ENCODE results near the gene CSRP1. TPM values are rescaled to one million over a fixed set of nuclear protein-coding genes. Genes with fewer than 3 reads are reported as not detected.
A peak's percentile ranks its signal among the peaks of the same experiment; 100 is the strongest.

The CSRP1 gene
- total RNA-seq, result 948 TPM

DNA sequence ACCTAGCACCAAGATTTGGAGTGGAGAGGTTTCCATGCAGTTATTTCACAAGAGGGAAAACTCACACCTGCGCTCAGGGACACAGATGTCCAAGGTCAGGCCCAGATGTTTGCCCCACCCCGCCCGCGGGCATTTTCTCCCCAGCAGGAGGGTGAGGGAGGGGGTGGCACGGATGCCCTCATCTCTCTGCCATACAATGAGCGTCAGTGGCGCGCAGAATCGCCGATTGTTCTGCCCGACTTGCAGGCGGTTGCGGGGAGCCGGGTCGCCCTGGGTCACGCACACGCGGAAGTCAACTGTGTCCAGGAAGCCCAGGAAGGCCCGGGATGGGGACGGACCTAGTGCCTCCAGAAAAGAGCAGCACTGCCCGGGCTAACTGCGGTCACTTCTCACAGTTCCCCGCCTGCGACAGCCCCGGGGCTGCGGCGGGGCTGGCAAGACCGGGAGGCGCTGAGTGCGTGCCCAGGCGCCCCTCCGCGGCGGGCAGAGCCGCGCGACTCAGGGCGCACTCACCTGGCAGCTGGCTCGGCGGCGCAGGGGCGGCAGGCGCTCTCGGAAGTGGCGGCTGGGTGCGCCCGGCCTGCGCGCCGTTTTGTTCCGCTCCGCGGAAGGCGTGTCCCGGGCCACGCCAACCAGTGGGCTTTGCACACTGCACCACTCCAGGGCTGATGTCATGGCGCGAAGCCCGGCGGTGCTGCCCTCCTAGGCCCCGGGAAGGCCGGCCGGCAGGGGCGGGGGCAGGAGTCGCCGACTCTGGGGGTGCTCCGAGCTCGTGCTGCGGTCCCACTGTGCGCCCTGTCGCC is at the start of gene CSRP1:
Gene CSRP1, minus strand, starts transcription at position 567 of the 803 bp plus-strand sequence. CDS start 10,820 bp downstream, outside the sequence.
- TF ChIP-seq, protein P1, sequence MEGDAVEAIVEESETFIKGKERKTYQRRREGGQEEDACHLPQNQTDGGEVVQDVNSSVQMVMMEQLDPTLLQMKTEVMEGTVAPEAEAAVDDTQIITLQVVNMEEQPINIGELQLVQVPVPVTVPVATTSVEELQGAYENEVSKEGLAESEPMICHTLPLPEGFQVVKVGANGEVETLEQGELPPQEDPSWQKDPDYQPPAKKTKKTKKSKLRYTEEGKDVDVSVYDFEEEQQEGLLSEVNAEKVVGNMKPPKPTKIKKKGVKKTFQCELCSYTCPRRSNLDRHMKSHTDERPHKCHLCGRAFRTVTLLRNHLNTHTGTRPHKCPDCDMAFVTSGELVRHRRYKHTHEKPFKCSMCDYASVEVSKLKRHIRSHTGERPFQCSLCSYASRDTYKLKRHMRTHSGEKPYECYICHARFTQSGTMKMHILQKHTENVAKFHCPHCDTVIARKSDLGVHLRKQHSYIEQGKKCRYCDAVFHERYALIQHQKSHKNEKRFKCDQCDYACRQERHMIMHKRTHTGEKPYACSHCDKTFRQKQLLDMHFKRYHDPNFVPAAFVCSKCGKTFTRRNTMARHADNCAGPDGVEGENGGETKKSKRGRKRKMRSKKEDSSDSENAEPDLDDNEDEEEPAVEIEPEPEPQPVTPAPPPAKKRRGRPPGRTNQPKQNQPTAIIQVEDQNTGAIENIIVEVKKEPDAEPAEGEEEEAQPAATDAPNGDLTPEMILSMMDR (IDR thresholded peaks at IDR 0.05), result no peak
- DNase-seq (ENCODE audit: low spot score in 2 of 2), result peak; percentile 53 to 95
- Histone ChIP-seq H3K4me3 (peak within 1 kb of the TSS; percentile 71 to 97), H3K36me3 (peaks cover 0 to 6% of the 10 kb centered on the region in 2 donors), H3K27me3 (no peaks in the 10 kb centered on the region), H3K9me3 (no peaks in the 10 kb centered on the region), H3K4me1 (peaks cover 11 to 33% of the 10 kb centered on the region in 2 donors), H3K27ac (peak within 1 kb of the TSS; percentile 93 to 99)
- intact Hi-C loops (cut with DNase I), result no loop called here

GRCh38 chr1:201555593-201555945 is 48.6 kb upstream of the CSRP1 start:
- Histone ChIP-seq H3K9me3 (no peaks in the 10 kb centered on the region), H3K27me3 (no peaks in the 10 kb centered on the region), H3K36me3 (no peaks in the 10 kb centered on the region), H3K4me1 (peaks cover 7 to 29% of the 10 kb centered on the region in 2 donors), H3K27ac (no peak overlapping the region), H3K4me3 (no peak overlapping the region)
- DNase-seq (ENCODE audit: low spot score in 2 of 2), result no peak
- intact Hi-C loops (cut with DNase I), result loop anchor here (5.0 kb wide), 1 partner anchor 47 kb away; no protein-coding TSS in a partner anchor
- TF ChIP-seq, protein P1 (IDR thresholded peaks at IDR 0.05), result no peak

GRCh38 chr1:201554789-201555592 is 48.1 kb upstream of the CSRP1 start:
- intact Hi-C loops (cut with DNase I), result loop anchor here (5.0 kb wide), 1 partner anchor 47 kb away; no protein-coding TSS in a partner anchor
- H3K36me3 ChIP-seq, result no peaks in the 10 kb centered on the region
- H3K27me3 ChIP-seq, result no peaks in the 10 kb centered on the region
- DNase-seq (ENCODE audit: low spot score in 2 of 2), result no peak
- H3K27ac ChIP-seq, result peak overlapping the region in 1 of 2 donors; percentile 53
- TF ChIP-seq, protein P1 (IDR thresholded peaks at IDR 0.05), result no peak
- H3K4me3 ChIP-seq, result no peak overlapping the region
- no peaks in the 10 kb centered on the region for H3K9me3 ChIP-seq
- peaks cover 7 to 26% of the 10 kb centered on the region in 2 donors for H3K4me1 ChIP-seq

GRCh38 chr1:201554190-201554600 is 47.3 kb upstream of the CSRP1 start:
- no peak for DNase-seq (ENCODE audit: low spot score in 2 of 2)
- Histone ChIP-seq H3K4me1 (peaks cover 7 to 26% of the 10 kb centered on the region in 2 donors), H3K36me3 (no peaks in the 10 kb centered on the region), H3K4me3 (no peak overlapping the region), H3K27ac (peak overlapping the region; percentile 39 to 53), H3K9me3 (no peaks in the 10 kb centered on the region), H3K27me3 (no peaks in the 10 kb centered on the region)
- intact Hi-C loops (cut with DNase I), result no loop called here
- TF ChIP-seq, protein P1 (IDR thresholded peaks at IDR 0.05), result no peak

- Histone ChIP-seq H3K27ac (peak overlapping the region; percentile 39 to 53), H3K4me1 (peaks cover 7 to 26% of the 10 kb centered on the region in 2 donors), H3K4me3 (peak overlapping the region in 1 of 2 donors; percentile 23), H3K36me3 (no peaks in the 10 kb centered on the region), H3K9me3 (no peaks in the 10 kb centered on the region), H3K27me3 (no peaks in the 10 kb centered on the region)
- TF ChIP-seq, protein P1 (IDR thresholded peaks at IDR 0.05), result no peak
- DNase-seq (ENCODE audit: low spot score in 2 of 2), result no peak
- intact Hi-C loops (cut with DNase I), result no loop called here
These were observed 46.7 kb upstream of the CSRP1 start for GRCh38 chr1:201553496-201554189.
